ENCODE measurements around the gene CALML4. TPM values are rescaled to one million over a fixed set of nuclear protein-coding genes. Genes with fewer than 3 reads are reported as not detected.

The CALML4 gene
- total RNA-seq, 1 experiment from 2014 or later: 1.8 TPM

DNA sequence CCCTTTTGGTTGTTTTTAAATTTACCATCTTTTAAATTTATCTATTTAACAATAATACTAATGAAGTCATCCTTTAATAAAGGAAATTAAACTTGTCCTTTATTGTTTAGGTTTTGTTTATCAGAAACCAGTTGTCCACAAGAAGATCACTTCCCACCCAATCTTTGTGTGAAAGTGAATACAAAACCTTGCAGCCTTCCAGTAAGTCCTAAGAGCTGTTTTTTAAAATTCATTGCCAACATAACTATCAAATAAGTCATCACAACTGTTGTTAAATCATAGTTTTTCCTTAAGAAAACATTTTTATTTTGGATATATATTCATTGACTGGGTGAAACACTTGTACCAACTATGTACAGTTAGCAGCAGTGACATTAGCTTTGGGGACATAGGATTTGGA lies 59.4 kb downstream of the CALML4 start:
- no peak for DNase-seq (ENCODE audit: low read depth)

DNA sequence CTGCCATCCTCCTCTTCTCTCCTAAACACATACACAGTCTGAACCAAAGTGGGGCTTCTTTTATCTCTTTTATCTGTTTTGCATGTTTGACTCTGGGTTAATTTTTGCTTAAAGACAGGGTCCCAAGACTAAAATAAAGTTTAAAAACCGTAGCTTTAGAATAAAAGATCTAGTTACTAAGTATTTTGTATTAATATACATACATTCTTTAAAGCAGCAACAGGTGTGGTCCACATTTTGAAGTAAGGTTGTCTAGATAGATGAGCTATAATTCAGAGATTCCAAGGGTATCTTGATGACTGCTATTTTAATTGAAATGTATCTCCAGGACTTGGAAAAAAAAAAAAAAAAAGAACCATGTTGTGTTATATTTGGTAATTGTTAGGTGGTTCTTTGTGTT lies 61.3 kb downstream of the CALML4 start:
- DNase-seq (ENCODE audit: low read depth): no peak

DNA sequence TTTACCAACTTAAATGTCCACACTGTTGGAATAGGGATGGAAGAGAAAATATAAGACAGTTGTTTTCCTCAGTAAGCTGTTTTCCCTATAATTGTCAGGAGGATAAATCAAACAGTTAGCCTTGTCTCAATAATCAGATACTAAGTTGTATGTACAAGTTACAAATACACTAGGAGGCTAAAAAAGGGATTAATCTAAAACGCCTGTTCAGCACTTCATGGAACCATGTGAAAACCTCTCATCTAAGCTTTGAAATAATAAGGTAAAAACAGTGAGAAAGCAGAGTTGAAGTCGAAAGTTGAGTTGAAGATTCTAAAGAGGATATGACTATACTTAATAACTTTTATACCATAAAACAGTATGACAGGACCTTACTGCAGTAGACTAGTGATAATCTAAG lies 62.0 kb downstream of the CALML4 start:
- DNase-seq (ENCODE audit: low read depth): no peak

Other genes starting within 250 kb of the CALML4 start
- 35.6 and 42.1 TPM in 2 replicates for gene PIAS1, start 151.0 kb downstream of the CALML4 start, total RNA-seq (2014; rRNA removed; shearing (Covaris generic))
- gene CLN6, start 24.4 kb upstream of the CALML4 start, total RNA-seq (2014; rRNA removed; shearing (Covaris generic)): 31.2 and 32.4 TPM in 2 replicates
- gene FEM1B, start 72.4 kb upstream of the CALML4 start, total RNA-seq (2014; rRNA removed; shearing (Covaris generic)): 18.1 and 26.0 TPM in 2 replicates
- gene ITGA11, start 226.8 kb upstream of the CALML4 start, total RNA-seq (2014; rRNA removed; shearing (Covaris generic)): 31.2 and 54.7 TPM in 2 replicates